NCI-H2196 (cell line): ENCODE results near the gene DENND1B.

Source experiments
- DNase-seq: peaks from one replicate; lab custom pipeline; 2025; ENCODE audit not compliant: unreplicated experiment; lab: John Stamatoyannopoulos, UW

DENND1B gene

DNA sequence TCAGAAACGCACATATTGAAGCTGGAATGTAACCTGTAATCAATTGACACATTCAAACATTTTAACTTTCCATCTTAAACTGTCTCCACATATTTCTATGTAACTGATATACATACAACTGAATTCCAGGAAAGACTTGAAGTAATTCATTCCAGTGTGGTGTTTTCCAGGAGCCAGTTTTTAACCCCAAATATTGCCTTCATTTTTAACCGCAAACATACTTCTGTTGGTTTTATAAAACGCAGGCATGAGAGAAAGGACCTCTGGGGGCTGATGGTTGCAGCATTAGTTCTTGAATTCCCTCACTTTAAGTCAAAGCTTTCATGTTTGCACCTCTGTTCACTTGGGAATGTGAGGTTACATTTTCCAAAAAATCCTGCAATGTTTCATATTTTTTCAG, 303.1 kb downstream of the DENND1B start:
- no peak for DNase-seq

DNA sequence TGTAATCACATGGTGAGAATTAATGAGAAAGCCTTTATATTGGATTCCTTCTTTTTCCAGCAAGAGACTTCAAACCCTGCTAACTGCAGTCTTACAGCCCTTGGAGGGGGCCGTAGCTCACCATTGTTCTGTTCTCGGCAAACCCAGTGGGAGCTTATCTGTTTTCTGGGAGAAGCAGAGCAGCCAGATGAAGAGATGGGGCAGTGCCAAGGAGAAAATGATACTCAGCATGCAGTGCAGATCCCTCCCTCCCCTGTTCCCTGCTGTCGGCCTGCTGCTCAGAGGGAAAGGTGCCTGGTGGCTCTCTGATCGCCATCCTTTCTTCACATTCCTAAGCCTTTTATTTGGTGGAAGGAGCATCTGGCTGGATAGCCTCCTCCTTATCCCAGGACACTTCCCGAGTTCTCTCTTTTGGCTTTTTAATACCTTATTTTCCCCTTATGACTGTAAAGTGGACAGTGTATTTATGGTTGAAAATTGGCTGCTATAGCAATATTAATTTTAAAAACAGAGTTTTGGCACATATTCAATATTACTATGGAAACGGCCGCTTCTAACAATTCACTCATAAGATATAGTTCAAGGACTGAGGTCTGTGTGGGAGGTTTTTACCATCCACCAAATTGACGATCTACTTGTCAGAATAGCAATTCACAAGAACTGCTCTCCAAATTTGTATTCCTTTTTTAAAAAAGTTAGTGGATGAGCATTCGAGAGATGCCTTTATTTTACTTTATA, 303.9 kb downstream of the DENND1B start:
- no peak for DNase-seq

- no peak for DNase-seq
These were observed 304.9 kb downstream of the DENND1B start for GRCh38 chr1:197470330-197470729.

GRCh38 chr1:197469620-197470210, 305.6 kb downstream of the DENND1B start:
- DNase-seq: no peak

GRCh38 chr1:197468543-197469175, 306.6 kb downstream of the DENND1B start:
- no peak for DNase-seq

- DNase-seq: no peak
These were observed 307.4 kb downstream of the DENND1B start for GRCh38 chr1:197467881-197468280.

- DNase-seq: no peak
These were observed 308.5 kb downstream of the DENND1B start for GRCh38 chr1:197466813-197467212.

DNA sequence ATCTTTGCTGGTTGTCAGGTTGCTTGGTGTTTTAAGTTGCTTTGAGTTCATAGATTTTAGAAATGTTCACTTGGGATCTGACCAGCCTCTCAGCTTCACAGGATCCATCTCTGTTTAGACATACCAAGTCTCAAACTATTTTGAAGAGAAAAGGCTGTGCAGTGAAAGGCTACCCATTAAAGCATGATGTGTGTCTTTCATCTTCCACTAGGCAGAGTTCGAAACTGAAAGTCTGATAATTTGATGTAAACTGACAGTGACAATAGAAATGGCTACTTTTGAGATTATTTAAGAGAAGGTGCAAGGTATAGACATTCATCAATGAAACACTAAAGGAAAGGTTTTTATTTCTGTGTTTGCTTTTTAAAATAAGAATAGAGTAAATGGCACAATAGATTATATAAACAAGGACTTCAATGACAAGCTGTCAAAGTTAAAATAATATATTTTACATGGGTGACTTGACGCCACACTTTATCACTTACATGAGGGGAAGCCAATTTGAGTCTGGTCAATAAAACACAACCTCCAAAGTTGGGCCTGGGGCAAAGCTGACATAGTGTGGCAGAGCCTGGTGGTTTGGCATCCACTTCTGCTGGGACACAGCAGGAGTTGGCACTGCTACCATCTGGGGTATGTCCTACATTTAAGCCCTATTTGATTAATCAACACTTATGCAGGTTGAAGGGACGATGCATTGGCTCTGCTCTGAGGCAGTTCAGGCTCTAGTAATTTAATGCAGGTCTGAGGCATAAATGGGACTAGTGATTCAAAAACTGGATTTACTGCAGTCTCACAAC, 309.6 kb downstream of the DENND1B start:
- DNase-seq: no peak

- no peak for DNase-seq
These were observed 311.2 kb downstream of the DENND1B start for GRCh38 chr1:197464044-197464443.

DNA sequence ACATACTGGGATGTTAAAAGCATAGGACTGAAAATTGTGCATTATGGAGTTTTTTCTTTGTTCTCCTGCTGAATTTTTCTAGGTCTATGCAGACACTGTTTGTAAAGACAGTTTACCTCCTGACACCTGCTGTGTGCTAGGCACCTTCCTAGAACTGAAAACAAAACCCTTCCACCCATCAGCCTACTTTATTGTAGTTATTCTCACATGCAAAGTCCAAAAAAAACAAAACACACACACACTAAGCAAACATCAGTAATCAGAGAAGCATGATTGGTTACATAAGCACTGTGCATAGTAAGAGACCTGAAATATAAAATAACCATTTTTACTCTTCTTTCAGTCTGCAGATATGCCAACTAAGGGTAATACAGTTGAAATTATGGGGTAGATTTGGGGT, 312.1 kb downstream of the DENND1B start:
- no peak for DNase-seq

- DNase-seq: no peak
These were observed 312.7 kb downstream of the DENND1B start for GRCh38 chr1:197462539-197462938.
